ENCODE measurements around the gene TMEM256.

DNA sequence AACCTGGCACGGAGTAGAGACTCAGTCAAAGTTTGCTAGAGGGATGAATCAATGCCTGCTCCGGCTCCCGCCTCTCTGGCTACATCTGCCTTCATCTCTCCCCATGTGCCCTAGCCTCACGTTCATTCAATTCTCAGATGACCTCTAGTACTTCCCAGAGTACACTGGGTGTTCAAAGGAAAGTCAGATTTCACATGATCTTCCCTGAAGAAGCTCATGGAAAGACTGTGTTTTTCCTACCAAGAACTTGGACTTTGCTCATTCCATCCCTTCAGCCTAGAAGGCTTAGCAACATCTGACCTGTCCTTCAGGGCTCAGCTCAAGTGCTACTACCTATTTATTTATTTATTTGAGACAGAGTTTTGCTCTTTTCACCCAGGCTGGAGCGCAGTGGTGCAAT, 34.1 kb downstream of the TMEM256 start:
- TF ChIP-seq TAF1 (IDR thresholded peaks at IDR 0.05; ENCODE audit: borderline replicate concordance, low read depth, low read length) = no peak
- no peak for TF ChIP-seq POLR2A (IDR thresholded peaks at IDR 0.05; ENCODE audit: low read depth, low read length)

Measured in GM12892 (cell line).